Measurements from ENCODE around the gene THRA.

- TF ChIP-seq, protein P1, sequence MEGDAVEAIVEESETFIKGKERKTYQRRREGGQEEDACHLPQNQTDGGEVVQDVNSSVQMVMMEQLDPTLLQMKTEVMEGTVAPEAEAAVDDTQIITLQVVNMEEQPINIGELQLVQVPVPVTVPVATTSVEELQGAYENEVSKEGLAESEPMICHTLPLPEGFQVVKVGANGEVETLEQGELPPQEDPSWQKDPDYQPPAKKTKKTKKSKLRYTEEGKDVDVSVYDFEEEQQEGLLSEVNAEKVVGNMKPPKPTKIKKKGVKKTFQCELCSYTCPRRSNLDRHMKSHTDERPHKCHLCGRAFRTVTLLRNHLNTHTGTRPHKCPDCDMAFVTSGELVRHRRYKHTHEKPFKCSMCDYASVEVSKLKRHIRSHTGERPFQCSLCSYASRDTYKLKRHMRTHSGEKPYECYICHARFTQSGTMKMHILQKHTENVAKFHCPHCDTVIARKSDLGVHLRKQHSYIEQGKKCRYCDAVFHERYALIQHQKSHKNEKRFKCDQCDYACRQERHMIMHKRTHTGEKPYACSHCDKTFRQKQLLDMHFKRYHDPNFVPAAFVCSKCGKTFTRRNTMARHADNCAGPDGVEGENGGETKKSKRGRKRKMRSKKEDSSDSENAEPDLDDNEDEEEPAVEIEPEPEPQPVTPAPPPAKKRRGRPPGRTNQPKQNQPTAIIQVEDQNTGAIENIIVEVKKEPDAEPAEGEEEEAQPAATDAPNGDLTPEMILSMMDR (IDR thresholded peaks at IDR 0.05) = no peak
- TF ChIP-seq REST (IDR thresholded peaks at IDR 0.05; ENCODE audit: low read depth, low read length) (no peak), GABPA (IDR thresholded peaks at IDR 0.05; ENCODE audit: low read depth) (no peak), RXRA (IDR thresholded peaks at IDR 0.05; ENCODE audit: borderline replicate concordance, low read depth) (no peak), USF2 (IDR thresholded peaks at IDR 0.05; ENCODE audit: borderline replicate concordance, low read depth, low read length) (no peak), TAF1 (IDR thresholded peaks at IDR 0.05; ENCODE audit: borderline replicate concordance, low read depth, low read length) (no peak), FOXJ3 (CRISPR knock-in tag; IDR thresholded peaks at IDR 0.05) (no peak), ELF1 (IDR thresholded peaks at IDR 0.05) (no peak), RCOR1 (IDR thresholded peaks at IDR 0.05; ENCODE audit: low read length) (no peak), EZH2phosphoT487 (IDR thresholded peaks at IDR 0.05; ENCODE audit: borderline replicate concordance, low read depth) (no peak), ZBTB33 (IDR thresholded peaks at IDR 0.05; ENCODE audit: borderline replicate concordance, low read depth) (no peak), POLR2AphosphoS5 (IDR thresholded peaks at IDR 0.05; ENCODE audit: low read depth, low read length) (no peak), GATA2 (CRISPR knock-in tag; IDR thresholded peaks at IDR 0.05) (no peak), RAD21 (IDR thresholded peaks at IDR 0.05; ENCODE audit: low read length) (no peak)
Observed at GRCh38 chr17:40091691-40092397, 29.1 kb downstream of the THRA start.

Data from SK-N-SH (cell line).